IPS DF 6.9 (cell line): ENCODE data around the gene RNU5B-1.

Experiments used
- DNase-seq: peaks from one replicate; pipeline ENCODE4 v3.0.0-alpha.2; 2013; ENCODE audit warnings: low read depth, low spot score
- H3K27ac ChIP-seq: one replicate; pipeline ENCODE4 v1.5.1; 2013; ENCODE audit warnings: low read length, control low read depth
- H3K27me3 ChIP-seq: 2 replicates; pipeline ENCODE4 v1.6.1; 2013; ENCODE audit warnings: mild to moderate bottlenecking, low read length; ENCODE audit not compliant: control insufficient read depth, insufficient read depth
- H3K36me3 ChIP-seq: 2 replicates; pipeline ENCODE4 v1.6.1; 2013; ENCODE audit warnings: low read length; ENCODE audit not compliant: control insufficient read depth, insufficient read depth
- H3K4me1 ChIP-seq: 2 replicates; pipeline ENCODE4 v1.6.1; 2013; ENCODE audit warnings: low read length; ENCODE audit not compliant: control insufficient read depth, insufficient read depth
- H3K4me3 ChIP-seq: 2 replicates; pipeline ENCODE4 v1.5.1; 2013; ENCODE audit warnings: mild to moderate bottlenecking, low read length
- H3K9me3 ChIP-seq: 2 replicates; pipeline ENCODE4 v1.6.1; 2013; ENCODE audit warnings: low read length, inconsistent platforms; ENCODE audit not compliant: control insufficient read depth, insufficient read depth
- WGBS: extraction: QIAGEN DNeasy Blood & Tissue Kit; methylation state at CpG from one replicate; pipeline ENCODE4 v1.1.7; 2013; ENCODE audit warnings: mixed read lengths, missing lambda C conversion rate; ENCODE audit not compliant: insufficient read length, insufficient coverage; 5-methylcytosine and 5-hydroxymethylcytosine counted together

Gene RNU5B-1

GRCh38 chr15:65304381-65305149 lies at the start of gene RNU5B-1:
RNU5B-1 (plus strand) TSS chr15:65304677.
- H3K9me3 ChIP-seq: no peaks in the 10 kb centered on the region
- H3K27ac ChIP-seq: no peak within 1 kb of the TSS
- H3K4me1 ChIP-seq: no peaks in the 10 kb centered on the region
- H3K36me3 ChIP-seq: no peaks in the 10 kb centered on the region
- DNase-seq: no peak
- H3K27me3 ChIP-seq: no peaks in the 10 kb centered on the region
- no CpG with 5 or more reads among the region's 24 CpGs for WGBS
- peak within 1 kb of the TSS; percentile 28; the same call in 1 of the 2 replicates for H3K4me3 ChIP-seq

GRCh38 chr15:65254758-65255157 lies 49.7 kb upstream of the RNU5B-1 start:
- no peak for DNase-seq
- Histone ChIP-seq H3K9me3 (no peaks in the 10 kb centered on the region), H3K4me3 (no peak overlapping the region), H3K27ac (no peak overlapping the region), H3K4me1 (no peaks in the 10 kb centered on the region), H3K27me3 (no peaks in the 10 kb centered on the region; the same call in 1 of the 2 replicates), H3K36me3 (no peaks in the 10 kb centered on the region)
- no CpG with 5 or more reads among the region's 1 CpG for WGBS

GRCh38 chr15:65255486-65256140 lies 48.9 kb upstream of the RNU5B-1 start:
- Histone ChIP-seq H3K9me3 (no peaks in the 10 kb centered on the region), H3K36me3 (no peaks in the 10 kb centered on the region), H3K4me1 (no peaks in the 10 kb centered on the region), H3K27me3 (no peaks in the 10 kb centered on the region; the same call in 1 of the 2 replicates), H3K4me3 (no peak overlapping the region), H3K27ac (no peak overlapping the region)
- no peak for DNase-seq
- no CpG with 5 or more reads among the region's 7 CpGs for WGBS

GRCh38 chr15:65258375-65259262 lies 45.9 kb upstream of the RNU5B-1 start:
- Histone ChIP-seq H3K4me3 (no peak overlapping the region), H3K9me3 (no peaks in the 10 kb centered on the region), H3K4me1 (no peaks in the 10 kb centered on the region), H3K36me3 (no peaks in the 10 kb centered on the region), H3K27ac (no peak overlapping the region), H3K27me3 (no peaks in the 10 kb centered on the region; the same call in 1 of the 2 replicates)
- no peak for DNase-seq
- no CpG with 5 or more reads among the region's 5 CpGs for WGBS

- Histone ChIP-seq H3K27me3 (no peaks in the 10 kb centered on the region; the same call in 1 of the 2 replicates), H3K9me3 (no peaks in the 10 kb centered on the region), H3K4me3 (no peak overlapping the region), H3K36me3 (no peaks in the 10 kb centered on the region), H3K27ac (no peak overlapping the region), H3K4me1 (no peaks in the 10 kb centered on the region)
- no peak for DNase-seq
- no CpG with 5 or more reads among the region's 7 CpGs for WGBS
These were observed 45.1 kb upstream of the RNU5B-1 start for GRCh38 chr15:65259367-65259797.

- H3K27ac ChIP-seq: no peak overlapping the region
- DNase-seq: no peak
- H3K27me3 ChIP-seq: no peaks in the 10 kb centered on the region; the same call in 1 of the 2 replicates
- no peaks in the 10 kb centered on the region for H3K9me3 ChIP-seq
- no peaks in the 10 kb centered on the region for H3K36me3 ChIP-seq
- WGBS: no CpG with 5 or more reads among the region's 6 CpGs
- no peak overlapping the region for H3K4me3 ChIP-seq
- H3K4me1 ChIP-seq: no peaks in the 10 kb centered on the region; the same call in 1 of the 2 replicates
These were observed 43.5 kb upstream of the RNU5B-1 start for GRCh38 chr15:65260968-65261367.

GRCh38 chr15:65263313-65263712 lies 41.2 kb upstream of the RNU5B-1 start:
- Histone ChIP-seq H3K4me1 (no peaks in the 10 kb centered on the region; the same call in 1 of the 2 replicates), H3K4me3 (no peak overlapping the region), H3K36me3 (no peaks in the 10 kb centered on the region), H3K9me3 (no peaks in the 10 kb centered on the region), H3K27me3 (no peaks in the 10 kb centered on the region; the same call in 1 of the 2 replicates), H3K27ac (no peak overlapping the region)
- no CpG with 5 or more reads among the region's 4 CpGs for WGBS
- no peak for DNase-seq

- no peaks in the 10 kb centered on the region for H3K27me3 ChIP-seq
- H3K4me3 ChIP-seq: no peak overlapping the region
- WGBS: no CpG with 5 or more reads among the region's 2 CpGs
- H3K27ac ChIP-seq: no peak overlapping the region
- H3K4me1 ChIP-seq: no peaks in the 10 kb centered on the region; the same call in 1 of the 2 replicates
- no peaks in the 10 kb centered on the region for H3K9me3 ChIP-seq
- no peaks in the 10 kb centered on the region for H3K36me3 ChIP-seq
- no peak for DNase-seq
These were observed 39.5 kb upstream of the RNU5B-1 start for GRCh38 chr15:65264863-65265430.

- no peaks in the 10 kb centered on the region for H3K27me3 ChIP-seq
- WGBS: no CpG with 5 or more reads among the region's 5 CpGs
These were observed 38.0 kb upstream of the RNU5B-1 start for GRCh38 chr15:65266469-65266868.

GRCh38 chr15:65268411-65268810 lies 36.1 kb upstream of the RNU5B-1 start:
- Histone ChIP-seq H3K9me3 (no peaks in the 10 kb centered on the region), H3K4me3 (no peak overlapping the region), H3K27me3 (no peaks in the 10 kb centered on the region), H3K4me1 (peaks cover 1% of the 10 kb centered on the region), H3K27ac (no peak overlapping the region), H3K36me3 (no peaks in the 10 kb centered on the region)
- no CpG with 5 or more reads among the region's 4 CpGs for WGBS
- no peak for DNase-seq

More at GRCh38 chr15:65266469-65266868, 38.0 kb upstream of the RNU5B-1 start:
- peaks cover 1% of the 10 kb centered on the region for H3K4me1 ChIP-seq
- no peak overlapping the region for H3K4me3 ChIP-seq
- H3K36me3 ChIP-seq: no peaks in the 10 kb centered on the region
- no peak overlapping the region for H3K27ac ChIP-seq
- no peak for DNase-seq
- H3K9me3 ChIP-seq: no peaks in the 10 kb centered on the region
